Measurements from ENCODE around the gene MYCN.

Gene MYCN

GRCh38 chr2:15965564-15966019, 25.2 kb downstream of the MYCN start:
- no peaks in the 10 kb centered on the region for H3K4me1 ChIP-seq (ENCODE audit: insufficient read depth, low read length, severe bottlenecking)

GRCh38 chr2:15967415-15968279, 27.3 kb downstream of the MYCN start:
- Histone ChIP-seq H3K27me3 (ENCODE audit: insufficient read depth, low read length) (no peaks in the 10 kb centered on the region), H3K9me3 (ENCODE audit: low read length) (no peaks in the 10 kb centered on the region)
- TF ChIP-seq EZH2 (IDR thresholded peaks at IDR 0.05; ENCODE audit: borderline replicate concordance, low read length) (no peak), CTCF (IDR thresholded peaks at IDR 0.05; ENCODE audit: low read length) (no peak)

More at GRCh38 chr2:15965564-15966019, 25.2 kb downstream of the MYCN start:
- Histone ChIP-seq H3F3A (ENCODE audit: insufficient read depth, low read length) (no peaks in the 10 kb centered on the region), H3K36me3 (ENCODE audit: insufficient read depth, low read length) (no peaks in the 10 kb centered on the region), H3K79me2 (ENCODE audit: insufficient read depth, low read length) (no peaks in the 10 kb centered on the region), H3K9me3 (ENCODE audit: low read length) (no peaks in the 10 kb centered on the region), H3K27me3 (ENCODE audit: insufficient read depth, low read length) (no peaks in the 10 kb centered on the region), H3K4me3 (ENCODE audit: low read depth, low read length, poor library complexity, severe bottlenecking) (no peak overlapping the region), H3K9me2 (ENCODE audit: low read depth, low read length) (no peaks in the 10 kb centered on the region), H3K27ac (ENCODE audit: low read depth, low read length, poor library complexity, severe bottlenecking) (no peak overlapping the region), H3K9ac (ENCODE audit: low read length) (no peak overlapping the region), H4K20me1 (ENCODE audit: insufficient read depth, low read length) (no peaks in the 10 kb centered on the region), H2AFZ (ENCODE audit: low read length) (no peak overlapping the region), H3K4me2 (ENCODE audit: low read length) (no peak overlapping the region)
- TF ChIP-seq EZH2 (IDR thresholded peaks at IDR 0.05; ENCODE audit: borderline replicate concordance, low read length) (no peak), CTCF (IDR thresholded peaks at IDR 0.05; ENCODE audit: low read length) (no peak)

GRCh38 chr2:15968280-15969178, 28.2 kb downstream of the MYCN start:
- H3K9ac ChIP-seq (ENCODE audit: low read length): no peak overlapping the region
- no peak overlapping the region for H3K4me3 ChIP-seq (ENCODE audit: low read depth, low read length, poor library complexity, severe bottlenecking)
- H3K27me3 ChIP-seq (ENCODE audit: insufficient read depth, low read length): no peaks in the 10 kb centered on the region
- no peak for TF ChIP-seq EZH2 (IDR thresholded peaks at IDR 0.05; ENCODE audit: borderline replicate concordance, low read length)
- TF ChIP-seq CTCF (IDR thresholded peaks at IDR 0.05; ENCODE audit: low read length): no peak
- H3K27ac ChIP-seq (ENCODE audit: low read depth, low read length, poor library complexity, severe bottlenecking): no peak overlapping the region
- H3K9me3 ChIP-seq (ENCODE audit: low read length): no peaks in the 10 kb centered on the region
- H3K4me1 ChIP-seq (ENCODE audit: insufficient read depth, low read length, severe bottlenecking): no peaks in the 10 kb centered on the region
- H3F3A ChIP-seq (ENCODE audit: insufficient read depth, low read length): no peaks in the 10 kb centered on the region
- H3K79me2 ChIP-seq (ENCODE audit: insufficient read depth, low read length): no peaks in the 10 kb centered on the region
- no peak overlapping the region for H2AFZ ChIP-seq (ENCODE audit: low read length)
- H3K4me2 ChIP-seq (ENCODE audit: low read length): no peak overlapping the region
- H3K36me3 ChIP-seq (ENCODE audit: insufficient read depth, low read length): no peaks in the 10 kb centered on the region
- no peaks in the 10 kb centered on the region for H3K9me2 ChIP-seq (ENCODE audit: low read depth, low read length)
- H4K20me1 ChIP-seq (ENCODE audit: insufficient read depth, low read length): no peaks in the 10 kb centered on the region

More at GRCh38 chr2:15967415-15968279, 27.3 kb downstream of the MYCN start:
- Histone ChIP-seq H3F3A (ENCODE audit: insufficient read depth, low read length) (no peaks in the 10 kb centered on the region), H3K4me1 (ENCODE audit: insufficient read depth, low read length, severe bottlenecking) (no peaks in the 10 kb centered on the region), H3K9ac (ENCODE audit: low read length) (no peak overlapping the region), H3K79me2 (ENCODE audit: insufficient read depth, low read length) (no peaks in the 10 kb centered on the region), H3K36me3 (ENCODE audit: insufficient read depth, low read length) (no peaks in the 10 kb centered on the region), H4K20me1 (ENCODE audit: insufficient read depth, low read length) (no peaks in the 10 kb centered on the region), H3K9me2 (ENCODE audit: low read depth, low read length) (no peaks in the 10 kb centered on the region), H3K4me2 (ENCODE audit: low read length) (no peak overlapping the region), H3K27ac (ENCODE audit: low read depth, low read length, poor library complexity, severe bottlenecking) (no peak overlapping the region), H2AFZ (ENCODE audit: low read length) (no peak overlapping the region), H3K4me3 (ENCODE audit: low read depth, low read length, poor library complexity, severe bottlenecking) (no peak overlapping the region)

Measured in OCI-LY1 (cell line).